D721Med (cell line): ENCODE results near the gene PLCL1.

ENCODE experiments used
- DNase-seq: peaks from one replicate; pipeline ENCODE4 v3.0.0; 2011; ENCODE audit warnings: low spot score; ENCODE audit not compliant: insufficient read length
- FAIRE-seq: peaks from 2 replicates; lab custom pipeline; 2011; peaks lifted over from hg19 to GRCh38; lab: Jason Lieb, UNC
- CTCF ChIP-seq: IDR thresholded peaks from 2 replicates; pipeline ENCODE4 v1.5.1; 2012; ENCODE audit warnings: mild to moderate bottlenecking, control low read depth; ENCODE audit not compliant: insufficient read depth; ENCODE audit errors: missing control alignments

PLCL1 gene

DNA sequence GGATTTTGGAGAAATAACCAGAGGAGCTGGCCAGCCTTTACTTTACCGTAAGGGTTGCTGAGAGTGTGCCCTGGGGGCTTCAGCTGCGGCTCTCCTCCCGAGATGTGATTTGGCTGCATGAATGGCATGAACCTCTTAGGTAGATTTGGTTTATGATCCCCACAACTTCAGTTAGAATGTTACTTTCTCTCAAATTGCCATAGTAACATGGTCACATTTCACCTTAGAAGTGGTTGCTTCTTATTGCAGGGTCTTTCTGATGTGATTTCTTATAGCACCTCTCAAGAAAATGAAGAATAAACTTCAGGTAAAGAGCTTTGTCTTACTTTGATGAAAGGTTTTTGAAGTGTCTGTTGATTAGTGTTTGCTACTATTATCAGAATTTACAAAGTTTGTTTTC is 5.6 kb downstream of the PLCL1 start:
- FAIRE-seq = no peak
- no peak for TF ChIP-seq CTCF
- DNase-seq = no peak

DNA sequence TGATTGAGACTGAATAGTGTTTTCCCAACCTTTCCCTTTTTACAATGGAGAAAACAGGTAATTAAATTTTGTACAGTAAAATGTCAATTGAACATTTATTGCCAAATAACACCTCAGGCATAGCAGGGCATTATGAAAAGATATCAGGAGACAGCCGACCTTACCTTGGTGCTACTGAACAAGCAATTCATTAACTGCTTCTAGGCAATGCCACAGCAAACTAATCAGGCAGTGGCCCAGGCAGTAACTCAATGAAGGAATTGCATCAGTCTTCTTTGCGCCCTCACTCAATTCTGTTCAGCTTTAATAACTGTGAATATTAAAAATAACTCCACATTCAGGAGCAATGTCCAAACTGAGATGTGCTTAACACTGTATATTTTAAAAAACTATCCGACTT is 6.1 kb downstream of the PLCL1 start:
- DNase-seq (no peak), FAIRE-seq (no peak)
- TF ChIP-seq CTCF = no peak

DNA sequence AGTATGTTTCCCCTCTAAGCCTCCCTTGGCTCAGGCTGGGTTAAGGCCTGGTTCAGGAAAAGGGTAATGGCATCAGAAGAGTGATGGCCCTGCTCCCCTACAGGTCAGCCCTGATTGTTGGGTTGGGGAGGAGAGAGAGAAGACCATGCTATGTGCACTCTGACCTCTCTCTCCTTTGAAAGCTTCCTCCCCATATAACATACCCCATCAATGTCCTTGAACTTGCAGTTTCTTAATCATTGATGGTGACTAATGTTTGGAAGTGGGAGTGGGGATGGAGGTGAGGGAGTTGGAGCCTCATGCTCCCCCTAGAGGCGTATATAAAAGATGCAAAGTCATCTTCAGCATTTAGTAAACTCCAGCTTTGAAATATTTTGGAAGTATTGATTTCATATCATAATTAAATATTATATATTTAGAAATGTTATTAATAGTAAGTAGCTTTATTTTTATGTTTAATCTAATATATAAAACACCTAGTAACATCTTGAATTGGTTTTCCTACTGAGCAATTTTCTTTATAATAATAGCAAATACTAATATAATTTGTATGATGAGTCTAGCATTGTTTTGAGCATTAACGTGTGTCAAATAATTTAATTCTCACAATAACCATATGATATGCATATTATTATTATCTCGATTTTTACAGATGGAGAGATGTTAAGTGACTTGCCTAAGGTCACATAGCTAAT is 8.8 kb downstream of the PLCL1 start:
- FAIRE-seq (no peak), DNase-seq (no peak)
- peak; percentile 42 for TF ChIP-seq CTCF

GRCh38 chr2:197814526-197814925 is 10.1 kb downstream of the PLCL1 start:
- TF ChIP-seq CTCF = no peak
- DNase-seq (no peak), FAIRE-seq (no peak)

- DNase-seq (no peak), FAIRE-seq (no peak)
- TF ChIP-seq CTCF = no peak
Observed at GRCh38 chr2:197821550-197822289, 17.3 kb downstream of the PLCL1 start.

DNA sequence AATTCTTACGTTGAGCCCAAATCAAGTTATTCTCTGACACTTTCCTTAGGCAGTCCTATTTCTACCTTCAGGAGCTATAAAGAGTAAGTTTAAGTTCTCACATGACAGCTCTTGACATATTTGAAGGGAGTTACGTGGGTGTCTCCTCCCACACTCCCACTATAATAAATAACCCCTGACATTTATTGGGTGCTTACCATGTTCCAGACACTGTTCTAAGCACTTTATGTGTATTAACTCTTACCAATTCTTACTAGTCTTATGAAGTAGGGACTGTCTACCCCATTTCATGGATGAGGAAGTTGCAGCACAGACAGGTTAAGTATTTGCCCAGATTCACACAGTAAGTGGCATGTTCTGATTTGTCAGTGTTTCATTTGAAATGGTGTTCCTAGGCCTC is 17.9 kb downstream of the PLCL1 start:
- FAIRE-seq (no peak), DNase-seq (no peak)
- no peak for TF ChIP-seq CTCF

DNA sequence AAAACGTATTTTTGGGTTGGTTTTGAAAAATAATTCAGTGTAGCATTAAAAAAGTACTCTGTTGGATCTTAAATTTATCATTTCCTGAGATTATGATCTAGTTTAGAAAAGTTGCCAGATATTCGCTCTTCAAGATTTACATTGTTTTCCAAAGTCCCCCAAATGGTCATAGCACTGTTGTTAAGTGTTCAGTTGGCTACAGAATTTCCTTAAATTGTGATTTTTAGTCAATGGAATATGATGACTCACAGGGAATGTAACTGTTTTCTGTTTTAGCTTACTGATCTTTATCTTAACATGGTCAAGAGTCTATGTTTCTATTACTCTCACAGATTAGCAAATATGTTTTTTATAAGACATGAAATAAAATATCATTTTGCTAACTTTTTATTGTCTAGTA is 23.2 kb downstream of the PLCL1 start:
- no peak for DNase-seq
- no peak for FAIRE-seq
- TF ChIP-seq CTCF = no peak
